HG03064 (cell line): ENCODE measurements around the gene UBAC2.

Experiments used
- ATAC-seq: cut with Tn5 transposase; IDR thresholded peaks from one replicate; pipeline ENCODE4 v1.9.1; 2021; ENCODE audit warnings: low read depth; ENCODE audit not compliant: unreplicated experiment

UBAC2 gene

DNA sequence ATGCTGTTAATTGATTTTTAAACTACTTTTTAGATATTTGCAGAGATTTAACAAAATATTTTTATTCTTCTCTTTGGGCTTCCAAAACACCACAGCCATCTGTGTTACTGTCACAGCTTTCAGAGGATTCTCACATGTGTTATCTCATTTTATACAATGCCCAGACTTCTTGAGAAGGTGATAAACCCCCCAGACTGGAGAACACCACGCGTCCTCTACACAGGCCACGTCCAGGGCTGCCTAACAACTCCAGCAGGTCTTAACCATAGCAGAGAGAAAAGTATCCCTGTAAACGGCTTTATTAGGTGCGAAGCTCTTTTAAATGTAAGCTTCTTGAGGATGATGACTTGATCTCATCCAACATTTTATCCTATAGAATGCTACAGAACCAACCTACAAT is 104.5 kb downstream of the UBAC2 start:
- ATAC-seq = no peak

DNA sequence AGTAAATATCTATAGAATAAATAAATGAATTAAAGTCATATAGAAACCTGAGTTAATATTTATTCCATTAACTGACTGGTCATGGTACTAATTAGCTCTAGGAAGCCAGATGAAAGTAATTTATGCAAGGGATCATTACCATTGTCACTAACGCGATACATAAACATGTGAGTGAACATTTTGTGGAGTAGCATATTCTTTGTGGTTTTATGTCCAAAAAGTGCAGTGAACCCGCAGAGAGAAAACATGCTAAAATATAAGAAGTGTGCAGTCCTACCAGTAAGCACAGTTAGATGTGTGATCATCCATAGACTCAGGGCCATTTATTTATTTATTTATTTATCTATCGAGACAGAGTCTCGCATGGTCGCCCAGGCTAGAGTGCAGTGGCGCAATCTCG is 104.9 kb downstream of the UBAC2 start:
- ATAC-seq = no peak

DNA sequence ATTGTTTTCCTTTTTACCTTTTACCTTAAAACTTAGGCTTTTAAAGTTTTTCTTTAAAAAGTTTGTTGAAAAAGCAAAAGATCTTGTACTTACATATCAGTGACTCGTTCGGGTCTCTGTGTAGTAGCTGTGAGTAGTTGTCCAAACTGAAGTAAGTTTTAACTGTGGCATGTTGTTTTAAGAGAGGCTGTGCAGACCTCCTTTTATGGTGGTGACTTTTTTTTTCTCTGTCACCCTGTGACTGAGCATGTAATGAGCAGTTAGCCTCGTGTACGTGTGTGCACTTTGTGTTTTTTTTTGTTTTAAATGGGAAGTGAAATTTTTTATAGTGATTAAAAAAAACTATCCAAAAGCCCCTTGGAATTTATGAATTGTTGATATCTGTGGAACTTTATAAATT is 106.6 kb downstream of the UBAC2 start, which contains the start of gene GPR183:
Gene GPR183, minus strand, starts transcription at position 153 of the 400 bp plus-strand sequence. CDS start 11,254 bp downstream, outside the sequence.
- peak; percentile 56 for ATAC-seq

DNA sequence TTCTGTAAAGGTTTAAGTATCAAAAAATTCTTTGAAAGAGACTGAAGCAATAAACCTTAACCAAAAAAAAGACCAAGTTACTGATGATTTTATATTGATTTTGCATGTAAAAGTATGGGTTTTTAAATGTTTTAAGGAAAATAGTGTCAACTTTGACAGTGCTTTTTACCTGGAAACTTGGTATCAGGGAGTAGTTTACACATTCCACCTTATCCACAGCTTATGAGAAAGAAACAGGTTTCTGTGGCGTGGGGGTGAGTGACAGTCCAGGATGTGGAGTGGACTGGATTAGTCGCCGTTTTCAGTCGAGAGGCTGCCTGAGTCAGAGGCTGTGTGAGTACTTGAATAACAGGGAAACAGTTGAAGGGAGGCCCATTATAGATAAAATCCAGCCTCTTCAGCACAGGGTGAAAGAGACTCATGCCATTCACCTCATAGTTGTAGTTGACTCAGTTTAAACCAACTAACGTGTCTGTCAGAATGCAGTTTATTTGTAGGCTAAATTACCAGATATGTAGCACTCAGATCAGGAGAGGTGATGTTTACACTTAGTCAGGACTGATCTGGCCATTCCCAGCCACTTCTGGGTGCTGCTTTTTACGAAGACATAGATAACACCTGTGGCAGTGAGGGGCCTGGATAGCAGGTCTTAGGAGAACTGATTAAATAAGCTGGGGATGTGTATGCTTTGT is 107.1 kb downstream of the UBAC2 start:
- peak; percentile 40 for ATAC-seq

DNA sequence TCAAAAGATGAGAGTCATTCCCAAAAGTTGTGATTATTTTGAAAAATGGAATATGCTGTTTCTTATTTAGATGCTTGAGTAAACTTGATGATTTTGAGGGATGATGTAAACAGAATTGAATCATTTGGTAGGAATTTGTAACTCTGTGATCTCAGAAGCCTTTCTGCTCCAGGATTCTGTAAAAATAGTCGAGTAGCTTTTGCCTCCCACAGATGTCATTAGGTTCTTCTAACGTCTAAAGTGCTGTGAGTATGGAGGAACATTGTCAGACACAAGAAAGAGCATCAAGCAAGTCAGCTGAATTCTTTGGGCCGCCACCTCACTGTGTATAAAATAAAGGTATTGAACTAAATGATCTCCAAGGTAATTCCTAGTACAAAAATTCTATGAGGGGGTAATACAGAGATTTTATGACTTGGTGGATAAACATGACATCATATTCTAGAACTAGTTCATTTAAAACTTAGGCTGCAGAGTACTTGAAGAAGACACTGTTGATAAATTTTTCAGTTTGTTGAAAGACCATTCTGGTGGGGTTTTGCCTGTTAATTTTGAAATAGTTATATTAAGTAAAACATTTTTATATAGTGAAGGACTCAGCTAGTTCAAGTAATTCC is 107.9 kb downstream of the UBAC2 start:
- ATAC-seq = no peak

DNA sequence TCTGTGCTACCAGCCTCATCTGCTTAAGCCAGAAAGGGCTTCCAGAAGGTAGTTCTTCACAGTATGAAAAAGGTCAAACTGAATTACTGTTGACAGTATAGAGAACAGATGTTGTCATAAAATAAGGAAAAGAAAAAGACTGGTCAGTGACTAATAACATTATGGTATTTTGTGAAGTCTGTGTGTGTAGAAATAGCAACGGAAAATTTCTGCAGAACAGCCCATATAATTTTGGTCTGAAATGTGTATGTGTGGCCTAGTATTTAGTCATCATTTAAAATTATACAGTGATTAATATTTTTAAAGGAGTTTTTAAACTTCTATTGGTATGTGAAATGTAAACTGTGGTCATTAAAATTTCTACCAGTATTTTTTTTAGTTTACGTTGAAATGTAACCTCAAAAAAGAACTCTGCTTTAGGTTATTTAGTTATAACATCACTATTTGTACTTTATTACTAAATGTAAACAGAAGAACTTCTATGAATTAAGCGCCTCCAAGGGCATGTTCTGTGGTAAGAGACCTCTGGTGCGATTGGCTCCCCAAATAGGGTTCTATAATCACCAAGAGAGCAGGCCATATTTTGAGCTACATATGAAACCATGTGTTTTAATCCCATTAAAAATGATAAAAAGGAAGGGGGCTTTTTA is 109.9 kb downstream of the UBAC2 start:
- no peak for ATAC-seq

DNA sequence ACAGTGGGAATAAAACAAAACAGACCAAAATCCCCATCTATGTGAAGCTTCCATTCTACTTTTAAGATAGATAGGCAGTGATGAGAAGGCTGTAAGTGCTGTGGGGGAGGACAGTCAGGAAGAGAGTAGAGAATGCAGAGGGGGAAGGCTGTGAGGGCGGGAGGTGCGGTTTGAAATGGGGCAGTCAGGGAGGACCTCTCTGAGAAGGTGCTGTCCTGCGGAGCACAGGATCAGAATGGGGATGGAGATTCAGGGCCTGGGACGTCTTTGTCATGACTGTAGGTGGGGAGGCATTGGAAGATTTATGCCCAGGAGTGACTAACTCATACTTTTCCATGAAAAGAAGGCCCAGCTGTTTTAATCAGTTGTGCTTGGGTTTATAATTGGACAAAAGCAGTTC is 110.5 kb downstream of the UBAC2 start:
- ATAC-seq = no peak

DNA sequence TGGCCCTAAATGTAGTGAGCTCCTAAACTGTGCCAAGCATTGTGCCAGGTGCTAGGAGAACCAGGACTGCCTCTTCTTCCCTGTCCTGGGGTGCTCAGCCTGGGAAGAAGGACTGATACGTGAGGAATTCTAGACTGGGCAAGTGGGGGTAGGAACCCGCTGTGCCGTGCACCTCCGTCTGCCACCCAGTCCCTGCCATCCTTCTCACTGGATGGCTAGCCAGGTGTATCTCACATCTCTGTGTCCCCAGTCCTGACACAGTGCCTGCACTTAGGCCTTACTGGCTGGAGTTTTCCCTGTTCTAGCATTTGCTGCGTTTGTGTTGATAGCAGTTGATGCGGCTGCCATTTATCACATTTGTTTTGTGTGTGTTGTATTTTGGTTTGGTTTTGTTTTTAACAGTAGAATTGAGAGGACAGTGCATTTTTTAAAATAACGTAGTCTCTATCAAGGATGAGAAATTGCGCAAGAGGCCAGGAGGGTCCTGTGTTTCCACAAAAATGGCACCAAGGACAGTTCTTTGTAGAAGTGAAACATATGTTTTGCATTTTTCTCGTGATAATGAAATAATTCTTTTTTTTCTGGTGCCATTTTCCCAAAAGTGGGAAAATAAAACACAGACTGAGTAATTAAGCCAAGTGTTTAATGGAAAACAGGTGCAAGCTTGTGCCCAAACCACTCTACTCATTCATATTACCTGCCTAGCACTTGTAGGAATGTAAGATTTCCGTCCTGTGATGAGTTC is 111.3 kb downstream of the UBAC2 start:
- no peak for ATAC-seq

DNA sequence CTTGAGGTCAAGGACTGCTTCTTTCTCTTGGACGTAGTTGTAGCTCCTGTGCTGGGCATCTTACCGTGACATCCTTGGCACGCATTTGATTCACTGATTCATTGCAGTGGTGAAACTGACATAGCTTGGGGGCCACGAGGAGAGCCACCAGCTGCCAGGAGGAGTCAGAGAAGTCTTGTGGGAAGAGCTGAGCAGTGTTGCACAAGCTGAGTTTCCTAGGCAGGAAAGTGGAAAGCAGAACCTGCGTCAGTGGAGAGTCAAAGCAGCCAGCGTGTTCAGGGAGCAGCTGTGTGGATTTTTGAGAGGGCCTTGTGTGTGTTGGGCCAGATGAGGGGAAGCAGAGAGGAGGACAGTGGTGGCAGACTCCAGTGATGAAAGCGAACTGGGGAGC is 111.8 kb downstream of the UBAC2 start:
- ATAC-seq = no peak

DNA sequence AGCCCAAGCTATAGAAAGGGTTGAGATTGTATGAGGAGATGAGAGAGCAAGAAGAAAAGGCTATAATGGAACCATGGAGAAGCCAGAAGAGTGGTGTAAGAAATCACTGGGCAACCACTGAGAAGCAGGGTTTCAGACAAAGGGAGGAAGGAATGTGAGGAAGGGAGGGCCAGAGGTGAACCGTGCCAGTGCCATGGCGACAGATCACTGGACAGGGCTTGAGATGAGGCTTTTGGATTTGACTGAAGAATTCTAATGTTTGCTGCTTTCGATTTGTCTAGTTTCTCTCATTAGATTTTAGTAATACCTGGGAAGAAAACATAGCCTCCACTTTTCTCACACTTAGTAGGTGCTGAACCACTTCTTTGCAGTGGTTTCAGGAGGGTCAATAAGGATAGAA is 112.8 kb downstream of the UBAC2 start:
- ATAC-seq = no peak

DNA sequence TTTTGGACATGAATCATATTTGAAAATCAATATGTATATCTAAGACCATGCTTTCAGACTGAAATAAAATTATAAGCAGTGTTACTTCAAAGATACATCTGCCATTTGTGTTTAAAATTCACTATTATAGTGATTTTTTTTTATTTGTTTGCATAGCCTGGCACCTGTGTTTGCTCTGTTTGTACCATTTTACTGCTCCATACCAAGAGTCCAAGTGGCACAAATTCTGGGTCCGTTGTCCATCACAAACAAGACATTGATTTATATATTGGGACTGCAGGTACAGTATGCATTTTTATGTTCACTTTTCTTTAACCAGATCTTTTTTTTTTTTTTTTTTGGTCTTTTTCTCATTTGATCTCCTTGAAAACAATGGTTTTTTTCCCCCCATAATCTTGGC is 113.3 kb downstream of the UBAC2 start:
- no peak for ATAC-seq

DNA sequence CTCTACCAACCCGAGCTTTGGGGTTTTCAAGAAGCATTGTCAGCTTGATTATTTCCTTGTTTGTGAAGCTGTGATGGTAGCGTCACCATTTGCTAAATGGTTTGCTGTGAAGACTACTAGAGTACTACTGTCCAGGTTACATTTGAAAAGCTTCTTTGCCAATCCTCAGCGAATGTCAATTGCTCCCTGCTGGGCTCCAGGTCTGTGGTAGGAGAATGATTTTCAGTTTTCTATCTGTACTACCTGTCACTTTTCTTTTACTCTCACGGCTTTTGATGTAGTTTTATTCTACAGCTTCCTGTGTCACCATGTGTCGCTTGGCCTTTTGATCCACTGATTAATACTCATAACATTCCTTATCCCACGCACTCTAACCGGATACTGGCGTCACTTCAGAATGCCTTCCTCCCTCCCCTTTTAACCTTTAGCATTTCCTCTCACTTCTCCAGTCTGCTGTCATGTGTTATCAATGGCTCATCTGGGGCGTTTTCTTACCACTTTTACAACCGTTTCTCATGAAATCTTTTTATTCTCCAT is 114.1 kb downstream of the UBAC2 start:
- no peak for ATAC-seq

DNA sequence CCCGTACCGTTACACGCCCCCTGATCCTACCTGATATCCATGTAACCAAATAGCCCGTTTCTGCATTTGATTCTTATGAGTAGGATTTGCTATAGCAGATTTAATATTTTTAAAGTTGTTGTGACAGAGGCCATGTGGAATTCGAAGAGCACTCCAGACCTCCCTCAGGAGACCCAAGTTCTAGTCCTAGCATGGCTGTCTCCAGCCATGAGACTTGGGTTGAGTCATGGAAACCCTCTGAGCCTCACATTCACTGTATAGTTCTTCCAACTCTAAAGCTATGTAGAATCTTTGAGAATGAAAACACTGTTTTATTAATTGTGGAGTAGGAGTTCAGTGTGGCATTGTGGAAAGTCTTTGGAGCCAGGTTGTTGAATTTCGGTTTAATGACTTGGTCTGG is 114.5 kb downstream of the UBAC2 start:
- ATAC-seq = no peak

DNA sequence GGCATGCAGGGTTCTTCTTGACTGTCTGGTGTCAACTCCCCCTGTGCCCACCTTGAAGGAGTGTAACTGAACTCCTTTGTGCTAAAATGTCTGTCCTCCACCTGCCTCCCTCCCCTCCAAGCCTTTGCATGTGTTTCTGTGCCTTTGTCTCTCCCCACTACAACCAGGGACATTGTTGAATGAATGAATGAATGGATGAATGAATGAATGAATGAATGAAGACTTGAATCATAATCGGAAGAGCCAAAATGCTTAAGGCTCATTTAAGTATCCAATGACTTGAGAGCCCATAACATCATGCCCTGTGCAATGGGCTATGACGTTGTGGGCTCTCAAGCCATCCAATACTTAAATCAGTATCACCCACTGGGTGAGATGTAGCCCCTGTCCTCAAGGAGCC is 115.6 kb downstream of the UBAC2 start:
- no peak for ATAC-seq

DNA sequence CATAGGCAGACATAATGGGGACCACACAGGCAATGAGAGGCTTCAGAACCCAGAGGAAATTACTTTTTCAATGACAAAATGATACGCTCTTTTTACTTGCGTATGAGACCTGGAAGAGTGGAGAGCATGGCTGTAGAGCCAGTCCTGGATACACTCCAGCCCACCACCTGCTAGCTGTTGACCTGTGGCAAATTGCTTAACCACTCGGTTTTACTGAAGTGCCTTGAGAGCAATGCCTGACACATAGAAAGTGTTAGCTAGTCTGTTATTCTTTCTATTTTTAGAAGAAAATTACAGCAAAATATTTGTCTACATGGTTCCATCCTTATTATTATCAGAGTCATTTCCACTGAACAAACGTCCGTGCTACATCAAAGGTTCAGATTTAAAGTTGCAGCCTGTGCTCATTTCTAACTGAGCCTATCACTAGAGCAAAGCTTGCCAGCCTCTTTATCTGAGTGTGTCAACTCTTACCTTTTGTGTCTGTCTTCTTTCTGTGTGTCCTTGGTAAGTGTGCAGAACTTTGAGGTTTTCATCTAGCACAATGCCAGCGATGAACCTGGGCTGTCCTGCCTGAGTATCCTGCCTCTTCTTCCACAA is 116.1 kb downstream of the UBAC2 start:
- ATAC-seq = no peak

DNA sequence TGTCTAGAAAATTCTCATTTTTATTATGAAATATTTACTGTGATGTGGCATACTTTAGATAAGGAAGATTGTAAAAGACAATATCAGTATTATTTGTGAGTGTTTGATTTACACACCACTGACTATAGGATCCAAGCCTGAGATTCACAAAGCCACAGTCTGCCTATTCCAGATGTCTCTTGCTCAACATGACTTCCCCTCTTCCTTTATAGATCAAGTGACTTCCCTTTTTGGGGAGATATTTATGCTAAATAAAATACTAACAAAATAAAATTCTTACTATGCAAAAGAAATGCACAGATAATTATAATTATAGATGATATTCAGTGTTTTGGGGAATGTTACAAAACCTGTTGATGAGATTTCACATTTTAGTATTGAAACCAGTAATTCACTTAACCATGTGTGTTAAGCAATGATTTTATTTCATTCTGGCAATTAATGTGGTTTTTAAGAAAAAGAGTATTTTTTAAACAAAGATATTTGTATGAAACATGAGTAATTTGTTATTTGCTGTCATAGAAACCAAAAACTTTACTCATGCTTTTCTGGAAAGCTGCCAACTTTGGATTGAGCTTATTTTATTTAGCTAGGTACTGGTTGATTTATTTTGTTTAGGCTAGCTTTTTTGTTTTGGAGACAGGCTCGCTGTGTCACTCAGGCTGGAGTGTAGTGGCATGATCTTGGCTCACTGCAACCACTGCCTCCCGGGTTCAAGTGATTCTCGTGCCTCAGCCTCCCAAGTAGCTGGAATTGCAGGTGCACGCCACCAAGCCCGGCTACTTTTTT is 120.2 kb downstream of the UBAC2 start:
- ATAC-seq = no peak

DNA sequence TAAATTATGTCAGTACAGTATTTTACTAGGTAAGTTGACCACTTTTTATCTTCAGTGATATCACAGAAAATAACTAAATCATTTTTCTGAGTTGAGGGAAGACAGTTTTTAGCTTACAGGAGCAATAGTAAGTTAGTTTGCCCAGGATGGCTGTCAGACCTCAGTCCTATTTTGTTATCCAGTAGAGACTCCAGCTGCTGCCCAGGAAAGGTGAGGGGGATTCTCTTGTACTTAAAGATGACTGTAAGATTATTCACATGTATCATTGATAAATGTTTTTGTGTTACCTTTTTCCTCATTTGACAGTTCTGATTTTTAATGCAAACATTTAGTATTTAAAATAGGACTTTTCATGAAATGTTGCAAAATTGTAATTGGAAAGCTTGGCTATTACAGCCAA is 121.1 kb downstream of the UBAC2 start:
- no peak for ATAC-seq

DNA sequence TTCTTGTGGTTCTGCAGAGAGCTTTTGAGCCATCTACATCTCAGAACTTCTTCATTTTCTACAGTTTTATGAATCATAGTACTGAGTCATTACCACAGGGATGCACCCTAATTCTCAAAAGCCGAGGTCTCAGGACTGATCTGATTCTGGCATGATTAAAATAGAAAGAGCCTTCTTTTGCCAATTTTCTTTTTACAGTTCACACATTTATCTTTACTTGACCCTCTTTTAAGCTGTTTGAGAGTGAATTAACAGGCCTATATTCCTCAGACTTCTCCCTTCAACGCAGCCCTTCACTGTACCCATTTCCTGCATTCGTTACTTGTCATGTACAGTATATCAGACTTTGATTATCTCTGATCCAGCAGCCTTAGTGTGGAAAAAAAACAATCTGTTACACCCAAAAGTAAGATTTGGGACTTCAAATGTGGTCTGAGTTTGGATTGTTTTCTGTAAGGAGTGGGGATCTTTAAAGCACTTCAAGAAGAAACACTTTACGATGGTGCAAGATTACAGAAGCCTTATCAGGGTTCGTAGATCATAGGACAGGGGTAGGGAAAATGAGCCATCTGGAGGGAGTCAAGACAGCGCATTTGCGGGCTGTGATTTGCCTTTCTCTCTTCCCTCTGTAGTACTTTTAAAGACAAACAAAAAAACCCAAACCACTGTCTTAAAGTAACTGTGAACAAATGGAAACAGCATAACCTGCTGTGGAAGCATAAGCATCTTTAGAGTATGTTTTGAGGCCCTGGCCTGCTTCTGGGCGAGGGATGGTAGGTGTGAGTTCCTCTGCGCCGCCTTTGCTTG is 121.8 kb downstream of the UBAC2 start:
- ATAC-seq = peak; percentile 76

DNA sequence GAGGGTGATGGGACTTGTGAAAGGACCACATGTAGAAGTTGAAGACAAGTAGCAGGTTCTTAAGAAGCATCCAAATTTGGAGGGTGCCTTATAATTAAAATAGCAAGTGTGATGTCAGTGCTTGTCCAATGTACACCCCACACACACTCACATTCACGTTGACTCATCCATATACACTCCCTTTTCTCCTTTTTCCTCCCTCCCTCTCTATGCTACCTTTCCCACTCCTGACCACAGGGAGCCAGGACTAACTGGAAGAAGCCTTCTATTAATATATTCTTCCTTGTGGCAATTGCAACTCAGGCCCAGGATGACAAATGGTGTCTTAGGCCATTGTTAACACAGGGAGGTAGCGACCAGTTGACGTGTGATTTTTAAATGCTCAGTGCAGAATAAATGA is 122.8 kb downstream of the UBAC2 start:
- ATAC-seq = no peak
